Gastroesophageal sphincter (tissue), 4 donors: ENCODE data around the gene SMAD9. TPM values are rescaled to one million over a fixed set of nuclear protein-coding genes. Genes with fewer than 3 reads are reported as not detected.

Experiments
- ATAC-seq: fragments of 150-250 bp; one replicate; pipeline ENCODE4 v1.9.1; 2016; ENCODE audit warnings: mild to moderate bottlenecking, moderate library complexity
- H3K27ac ChIP-seq, 4 donors: fragments of 200-600 bp; sonication (generic) in 3 of 4; 1 replicate in 3 of 4; 2 replicates in 1 of 4; pipeline ENCODE4 v1.5.1; 2016 to 2019
- H3K27me3 ChIP-seq: fragments of 200-600 bp; sonication (generic); one replicate; pipeline ENCODE4 v1.5.1; 2019
- H3K36me3 ChIP-seq, 2 donors: fragments of 200-600 bp; sonication (generic); one replicate each; pipeline ENCODE4 v1.5.1; 2019; ENCODE audit warnings: control low read depth in 1 of 2
- H3K4me1 ChIP-seq, 3 donors: fragments of 200-600 bp; sonication (generic); 1 replicate in 2 of 3; 2 replicates in 1 of 3; pipeline ENCODE4 v1.5.1; 2016 to 2019; ENCODE audit warnings: control low read depth in 2 of 3
- H3K4me3 ChIP-seq, 2 donors: fragments of 200-600 bp; sonication (generic); one replicate each; pipeline ENCODE4 v1.5.1; 2019; ENCODE audit warnings: mild to moderate bottlenecking in 1 of 2, moderate library complexity in 1 of 2
- H3K9me3 ChIP-seq, 3 donors: fragments of 200-600 bp; sonication (generic); one replicate each; pipeline ENCODE4 v1.5.1; 2017 to 2019; ENCODE audit warnings: control low read depth in 2 of 3
- EP300 ChIP-seq: sonication (generic); formaldehyde crosslinking; IDR thresholded peaks from one replicate; pipeline ENCODE4 v1.6.1; 2017; ENCODE audit warnings: antibody characterized with exemption, mild to moderate bottlenecking
- POLR2A ChIP-seq, 2 donors: fragments of 450-650 bp; IDR thresholded peaks; one replicate each; pipeline ENCODE4 v1.6.1; 2017; ENCODE audit warnings: antibody characterized with exemption in 2 of 2, mild to moderate bottlenecking in 2 of 2, moderate library complexity in 1 of 2
- POLR2AphosphoS5 ChIP-seq: sonication (generic); formaldehyde crosslinking; IDR thresholded peaks from one replicate; pipeline ENCODE4 v1.6.1; 2017; ENCODE audit warnings: antibody characterized with exemption
- WGBS, 2 donors: methylation state at CpG; one replicate each; pipeline ENCODE4 v1.1.5; 2018; ENCODE audit warnings: low coverage in 1 of 2; 5-methylcytosine and 5-hydroxymethylcytosine counted together
- total RNA-seq, 4 donors: library from RNA; depleted of rRNA; stranded (reverse); fragments of >200 nt; gene quantifications; one replicate each; pipeline ENCODE4 v1.1.0, GENCODE V29; 2016
- TF ChIP-seq, protein P1 (sequence below), 4 experiments: fragments of 200-600 bp in 2 of 4; fragments of 450-650 bp in 2 of 4; sonication (generic) in 1 of 4; IDR thresholded peaks; one replicate each; pipeline ENCODE4 v1.5.1; 2017 to 2019; ENCODE audit warnings: antibody characterized with exemption in 4 of 4, mild to moderate bottlenecking in 2 of 4, moderate library complexity in 2 of 4

Gene SMAD9
- total RNA-seq, 4 donors from 2014 or later = 47.3 to 93.7 (median 59.7) TPM

DNA sequence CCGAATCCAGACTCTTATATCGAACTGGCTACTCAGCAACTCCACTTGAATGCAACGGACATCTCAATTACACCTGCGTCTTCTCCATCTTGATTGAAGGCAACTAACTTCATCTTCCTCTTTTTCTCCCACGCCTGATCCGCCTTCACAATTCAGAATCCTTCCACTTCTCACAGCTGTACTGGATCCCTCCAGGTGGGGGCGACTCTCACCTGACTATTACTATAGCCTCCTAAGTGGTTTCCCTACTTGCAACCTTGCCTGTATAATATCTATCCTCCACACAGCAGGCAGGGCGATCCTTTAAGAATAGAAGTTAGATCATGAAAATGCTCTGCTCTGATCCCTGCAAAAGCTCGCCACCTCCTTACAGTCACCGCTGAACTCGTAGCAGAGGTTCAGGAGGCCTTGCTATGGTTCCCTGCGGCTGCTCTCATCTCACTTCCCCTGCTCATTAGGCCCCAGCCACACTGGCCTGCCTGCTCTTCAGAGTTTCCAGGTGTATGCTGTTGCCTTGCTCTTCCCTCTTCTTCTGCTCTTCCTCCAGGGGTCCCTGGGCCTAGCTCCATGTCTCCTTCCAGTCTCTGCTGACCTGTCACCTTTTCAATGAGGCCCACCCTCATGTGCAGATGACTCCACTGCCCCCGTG, 69.1 kb downstream of the SMAD9 start:
- 87 to 89% methylated on average over 10 of the region's 13 CpGs for WGBS, 2 donors
- Histone ChIP-seq H3K36me3 (peaks cover 0 to 52% of the 10 kb centered on the region in 2 donors), H3K9me3 (no peaks in the 10 kb centered on the region), H3K4me3 (no peak overlapping the region), H3K4me1 (peaks cover 0 to 12% (median 0%) of the 10 kb centered on the region in 3 donors), H3K27me3 (no peaks in the 10 kb centered on the region), H3K27ac (no peak overlapping the region)
- TF ChIP-seq POLR2AphosphoS5 (no peak), POLR2A (IDR thresholded peaks at IDR 0.05) (no peak)
- TF ChIP-seq, protein P1, sequence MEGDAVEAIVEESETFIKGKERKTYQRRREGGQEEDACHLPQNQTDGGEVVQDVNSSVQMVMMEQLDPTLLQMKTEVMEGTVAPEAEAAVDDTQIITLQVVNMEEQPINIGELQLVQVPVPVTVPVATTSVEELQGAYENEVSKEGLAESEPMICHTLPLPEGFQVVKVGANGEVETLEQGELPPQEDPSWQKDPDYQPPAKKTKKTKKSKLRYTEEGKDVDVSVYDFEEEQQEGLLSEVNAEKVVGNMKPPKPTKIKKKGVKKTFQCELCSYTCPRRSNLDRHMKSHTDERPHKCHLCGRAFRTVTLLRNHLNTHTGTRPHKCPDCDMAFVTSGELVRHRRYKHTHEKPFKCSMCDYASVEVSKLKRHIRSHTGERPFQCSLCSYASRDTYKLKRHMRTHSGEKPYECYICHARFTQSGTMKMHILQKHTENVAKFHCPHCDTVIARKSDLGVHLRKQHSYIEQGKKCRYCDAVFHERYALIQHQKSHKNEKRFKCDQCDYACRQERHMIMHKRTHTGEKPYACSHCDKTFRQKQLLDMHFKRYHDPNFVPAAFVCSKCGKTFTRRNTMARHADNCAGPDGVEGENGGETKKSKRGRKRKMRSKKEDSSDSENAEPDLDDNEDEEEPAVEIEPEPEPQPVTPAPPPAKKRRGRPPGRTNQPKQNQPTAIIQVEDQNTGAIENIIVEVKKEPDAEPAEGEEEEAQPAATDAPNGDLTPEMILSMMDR (IDR thresholded peaks at IDR 0.05) = peak in 1 of 4 experiments; percentile 23
- ATAC-seq = no peak

DNA sequence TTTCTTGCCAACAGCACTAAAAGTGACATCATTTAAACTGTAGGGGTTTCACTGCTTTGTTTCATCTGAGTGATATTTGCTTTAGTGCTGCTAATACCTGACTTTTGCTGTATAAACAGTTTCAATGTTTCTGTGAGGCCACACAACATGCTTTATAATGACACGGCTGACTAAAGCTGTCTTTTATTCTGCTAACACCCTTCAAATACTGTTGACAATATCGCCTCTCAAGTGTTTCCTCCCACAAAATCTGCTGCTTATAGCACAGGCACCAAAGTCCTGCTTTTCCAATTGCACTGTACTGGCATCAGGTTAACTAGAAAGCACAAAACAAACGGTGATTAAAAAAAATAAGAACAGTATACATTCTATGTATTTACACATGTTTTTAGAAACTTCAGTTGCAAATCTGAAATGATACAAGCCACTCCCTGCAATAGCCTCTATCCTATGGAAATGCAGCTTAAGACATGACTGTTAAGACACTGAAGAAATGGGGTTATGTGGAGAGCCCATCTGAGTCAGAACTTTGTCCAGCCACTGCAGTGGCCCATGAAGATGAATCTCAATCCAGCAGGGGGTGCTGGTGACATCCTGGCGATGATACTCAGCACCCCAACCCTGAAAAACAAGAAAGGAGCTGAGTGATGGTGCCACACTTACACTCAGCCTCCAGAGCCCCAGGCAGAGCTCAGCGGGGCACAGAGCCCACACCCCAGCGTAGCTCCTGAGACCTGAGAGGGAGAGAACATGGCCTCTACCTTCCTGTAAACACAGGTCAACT, 71.6 kb downstream of the SMAD9 start:
- Histone ChIP-seq H3K4me1 (peaks cover 0 to 12% (median 0%) of the 10 kb centered on the region in 3 donors), H3K36me3 (peaks cover 0 to 47% of the 10 kb centered on the region in 2 donors), H3K4me3 (no peak overlapping the region), H3K27me3 (no peaks in the 10 kb centered on the region), H3K27ac (no peak overlapping the region), H3K9me3 (no peaks in the 10 kb centered on the region)
- ATAC-seq = peak; percentile 36
- TF ChIP-seq, protein P1 (IDR thresholded peaks at IDR 0.05) = peak in 1 of 4 experiments; percentile 31
- no peak for TF ChIP-seq POLR2A (IDR thresholded peaks at IDR 0.05)
- WGBS, 2 donors = 37 to 45% methylated on average over 4 to 6 of the region's 6 CpGs

DNA sequence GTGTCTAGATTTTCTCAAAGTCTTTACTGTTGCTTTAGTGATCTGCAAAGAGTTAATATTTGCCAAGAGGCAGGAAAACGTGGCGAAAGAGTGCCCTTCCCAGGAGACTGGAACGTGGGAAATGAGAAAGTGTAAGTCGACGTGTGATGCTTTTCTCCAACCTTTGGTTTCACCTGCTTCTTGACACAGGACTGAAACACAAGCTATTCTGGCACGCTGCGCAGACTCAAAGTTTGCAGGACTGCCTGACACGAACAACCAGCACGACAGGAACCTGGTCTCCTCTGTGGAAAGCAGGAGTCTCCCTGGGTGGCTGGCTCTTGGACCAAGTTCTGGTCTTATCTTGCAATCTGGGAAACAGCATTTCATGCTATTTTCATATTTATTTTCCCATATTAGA, 72.4 kb downstream of the SMAD9 start:
- H3K9me3 ChIP-seq = no peaks in the 10 kb centered on the region
- WGBS, 2 donors = 46 to 53% methylated on average over 4 to 9 of the region's 9 CpGs
- H3K4me3 ChIP-seq = no peak overlapping the region
- H3K4me1 ChIP-seq = peaks cover 0 to 12% (median 0%) of the 10 kb centered on the region in 3 donors
- peaks cover 0 to 39% of the 10 kb centered on the region in 2 donors for H3K36me3 ChIP-seq
- H3K27me3 ChIP-seq = no peaks in the 10 kb centered on the region
- no peak overlapping the region for H3K27ac ChIP-seq
- no peak for ATAC-seq
- TF ChIP-seq, protein P1 (IDR thresholded peaks at IDR 0.05) = no peak
- TF ChIP-seq EP300 (no peak), POLR2A (IDR thresholded peaks at IDR 0.05) (no peak), POLR2AphosphoS5 (no peak)

DNA sequence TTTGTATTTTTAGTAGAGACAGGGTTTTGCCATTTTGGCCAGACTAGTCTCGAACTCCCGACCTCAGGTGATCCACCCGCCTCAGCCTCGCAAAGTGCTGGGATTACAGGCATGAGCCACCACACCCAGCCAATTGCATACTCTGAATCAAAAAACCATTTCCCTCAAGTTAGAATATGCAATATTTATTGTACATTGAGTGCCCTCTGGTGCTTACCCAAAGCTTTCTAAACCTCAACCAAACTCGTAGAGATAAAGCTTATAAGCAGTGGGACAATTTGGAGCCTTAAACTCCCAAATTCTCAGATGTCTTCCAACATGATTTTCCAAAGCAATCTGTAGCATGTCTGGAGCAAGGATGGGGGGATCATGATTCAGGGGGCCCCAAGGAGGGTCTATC, 78.6 kb downstream of the SMAD9 start:
- TF ChIP-seq, protein P1 (IDR thresholded peaks at IDR 0.05) = no peak
- no peak for TF ChIP-seq EP300
- TF ChIP-seq POLR2AphosphoS5 = no peak
- TF ChIP-seq POLR2A (IDR thresholded peaks at IDR 0.05) = no peak
- H3K27me3 ChIP-seq = no peaks in the 10 kb centered on the region
- H3K4me3 ChIP-seq = no peak overlapping the region
- H3K9me3 ChIP-seq = no peaks in the 10 kb centered on the region
- H3K4me1 ChIP-seq = no peaks in the 10 kb centered on the region
- ATAC-seq = no peak
- H3K36me3 ChIP-seq = peaks cover 0 to 12% of the 10 kb centered on the region in 2 donors
- no peak overlapping the region for H3K27ac ChIP-seq
- 57 to 75% methylated on average over 1 to 5 of the region's 5 CpGs for WGBS, 2 donors
